NCI-H2107 treated with DMSO at 0.1 percent for 48 hours (cell line): ENCODE data around the gene MPG.

ENCODE experiments used
- DNase-seq: peaks from one replicate; lab custom pipeline; 2025; ENCODE audit not compliant: unreplicated experiment; lab: John Stamatoyannopoulos, UW

The MPG gene

DNA sequence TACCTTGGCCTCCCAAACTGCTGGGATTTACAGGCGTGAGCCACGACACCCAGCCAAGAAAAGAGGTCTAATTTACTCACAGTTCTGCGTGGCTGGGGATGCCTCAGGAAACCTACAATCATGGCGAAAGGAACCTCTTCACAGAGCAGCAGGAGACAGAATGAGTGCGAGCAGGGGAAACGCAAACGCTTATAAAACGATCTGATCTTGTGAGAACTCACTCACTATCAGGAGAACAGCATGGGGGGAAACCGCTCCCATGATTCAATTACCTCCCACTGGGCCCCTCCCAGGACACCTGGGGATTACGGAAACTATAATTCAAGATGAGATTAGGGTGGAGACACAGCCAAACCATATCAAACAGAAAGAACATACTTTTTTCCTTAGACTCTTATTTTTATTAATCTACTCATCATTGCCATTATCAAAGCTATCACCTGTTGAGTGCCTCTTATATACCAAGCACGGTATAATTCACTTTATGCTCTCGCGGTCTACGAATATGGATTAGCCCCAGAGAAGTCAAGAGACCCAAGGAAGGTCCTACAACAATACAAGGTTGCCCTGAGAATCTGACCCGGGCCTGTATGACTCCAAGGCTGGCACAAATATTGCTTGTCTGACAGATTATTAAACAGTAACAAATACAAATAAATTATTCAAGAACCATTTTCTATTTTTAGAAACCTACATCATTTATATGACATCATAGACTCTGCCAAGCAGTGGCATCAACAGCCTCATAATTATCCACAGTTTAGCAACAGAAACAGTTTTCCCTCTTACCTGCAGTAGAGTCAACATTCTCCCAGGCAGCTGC, 27.0 kb upstream of the MPG start:
- DNase-seq, result no peak

DNA sequence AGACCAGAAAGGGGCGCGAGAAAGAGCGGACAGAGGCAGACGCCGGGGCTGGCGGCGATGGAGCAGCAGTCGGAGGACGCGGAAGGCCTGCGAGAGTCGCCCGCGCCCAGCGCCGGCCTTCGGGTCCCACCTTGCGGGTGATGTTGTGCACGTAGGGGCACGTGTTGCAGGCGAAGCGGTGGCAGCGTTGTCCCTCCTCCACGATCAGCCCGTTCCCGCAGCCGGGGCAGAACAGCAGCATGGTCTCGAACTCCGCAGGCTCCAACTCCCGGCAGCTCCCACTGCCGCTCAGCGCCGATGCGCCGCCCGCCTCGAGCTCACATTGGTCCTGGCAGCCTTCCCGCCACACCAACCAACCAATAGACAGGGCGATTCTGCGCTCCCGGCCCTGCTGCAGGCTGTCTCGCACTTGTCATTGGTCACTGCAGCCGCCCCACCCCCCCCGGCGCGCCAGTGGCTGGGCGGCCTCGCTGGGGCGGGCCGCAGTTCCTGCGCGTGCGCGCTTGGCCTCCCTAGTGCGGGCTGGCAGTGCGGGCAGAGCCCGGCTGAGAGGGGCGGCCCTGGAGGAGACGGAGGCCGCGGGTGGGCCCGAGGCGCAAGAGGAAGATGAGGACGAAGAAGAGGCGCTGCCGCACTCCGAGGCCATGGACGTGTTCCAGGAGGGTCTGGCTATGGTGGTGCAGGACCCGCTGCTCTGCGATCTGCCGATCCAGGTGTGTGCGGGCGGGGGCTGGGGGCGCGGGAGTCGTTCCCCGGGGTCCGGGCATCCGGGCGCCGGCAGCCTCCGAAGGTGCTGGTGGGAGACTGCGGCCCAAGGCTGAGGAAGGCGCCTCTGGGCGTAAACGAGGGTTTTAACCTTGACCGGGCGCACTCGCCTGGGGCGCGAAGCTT, 24.4 kb upstream of the MPG start, which contains the start of the genes POLR3K and SNRNP25:
Gene POLR3K (minus strand): TSS at position 263 of the 891 bp plus-strand sequence. CDS start 22 bp downstream, at position 241.
Gene SNRNP25 (plus strand): TSS at position 483 of the 891 bp plus-strand sequence. CDS start 189 bp downstream, at position 672.
- DNase-seq, result peak; percentile 82

GRCh38 chr16:54237-54581, 23.8 kb upstream of the MPG start:
- DNase-seq, result no peak

- DNase-seq, result no peak
These were observed 22.4 kb upstream of the MPG start for GRCh38 chr16:55571-56136.

GRCh38 chr16:56231-56927, 21.6 kb upstream of the MPG start:
- no peak for DNase-seq

- no peak for DNase-seq
These were observed 20.3 kb upstream of the MPG start for GRCh38 chr16:57711-58110.

DNA sequence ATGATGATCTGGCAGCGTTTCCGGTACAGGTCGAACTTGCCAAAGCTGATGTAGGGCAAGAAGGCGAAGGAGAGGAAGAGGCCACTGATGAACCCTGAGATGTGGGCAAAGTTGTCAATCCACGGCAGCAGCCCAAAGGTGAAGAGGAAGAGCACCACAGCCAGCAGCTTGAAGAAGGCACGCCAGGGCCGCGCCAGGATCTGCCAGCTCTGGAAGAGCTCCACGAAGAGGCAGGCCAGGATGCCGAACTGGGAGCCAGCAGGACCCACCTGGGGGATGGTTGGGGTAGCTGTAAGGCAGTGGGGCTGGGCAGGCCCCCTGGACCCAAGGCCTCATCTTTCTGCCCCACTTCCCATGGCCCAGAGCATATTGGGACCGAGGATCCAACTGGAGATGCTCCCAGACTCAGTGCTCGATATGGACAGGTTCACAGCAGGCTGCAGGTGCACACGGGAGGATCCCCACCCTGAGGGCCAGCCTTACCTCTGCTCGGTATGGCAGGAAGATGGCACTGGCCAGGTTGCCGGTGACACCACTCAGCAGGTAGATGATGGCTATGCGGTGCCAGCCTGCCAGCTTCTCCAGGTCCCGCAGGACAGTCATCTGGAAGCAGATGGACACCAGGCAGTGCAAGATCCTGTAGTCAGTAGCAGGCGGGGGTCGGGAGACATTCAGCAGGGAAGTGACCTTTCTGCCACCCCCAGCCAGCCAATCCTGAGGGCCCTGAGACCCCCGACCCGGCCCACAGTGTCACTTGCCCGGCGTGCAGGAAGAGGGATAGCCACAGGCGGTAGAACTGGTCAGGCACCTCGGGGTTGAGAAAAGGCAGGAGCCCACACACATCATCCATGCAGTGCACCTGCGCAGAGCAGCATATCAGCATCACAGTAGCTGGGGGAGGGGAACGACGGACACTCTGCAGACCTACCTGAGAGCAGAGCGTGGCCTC, 19.3 kb upstream of the MPG start:
- no peak for DNase-seq

DNA sequence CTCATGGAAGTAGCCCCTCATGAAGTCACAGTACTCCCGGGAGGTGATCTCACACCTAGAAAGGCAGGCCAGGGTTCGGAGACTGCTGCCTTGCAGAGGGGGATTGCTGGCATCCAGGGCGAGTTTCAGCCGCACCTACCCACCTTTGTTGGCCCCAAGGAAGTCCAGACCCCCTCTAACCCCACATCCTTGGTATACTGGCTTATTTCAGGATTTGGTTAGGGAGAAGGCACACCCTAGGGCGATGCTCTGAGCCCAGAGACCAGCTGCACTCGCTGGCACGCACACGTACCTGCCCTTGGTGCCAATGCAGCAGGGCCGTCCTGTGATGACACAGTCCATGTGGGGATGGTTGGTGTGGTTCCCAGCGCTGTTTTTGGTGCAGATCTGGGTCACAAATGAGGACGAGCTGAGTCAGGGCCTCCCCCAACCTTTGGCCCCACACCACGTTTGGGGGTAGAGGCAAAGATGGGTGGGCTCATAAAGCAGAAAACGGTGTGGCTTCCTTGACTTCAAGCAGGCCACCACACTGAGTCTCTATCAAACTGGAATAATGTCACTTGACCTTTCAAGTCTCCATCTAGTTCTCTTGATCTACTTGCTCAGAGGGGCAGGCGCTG, 18.5 kb upstream of the MPG start:
- no peak for DNase-seq

DNA sequence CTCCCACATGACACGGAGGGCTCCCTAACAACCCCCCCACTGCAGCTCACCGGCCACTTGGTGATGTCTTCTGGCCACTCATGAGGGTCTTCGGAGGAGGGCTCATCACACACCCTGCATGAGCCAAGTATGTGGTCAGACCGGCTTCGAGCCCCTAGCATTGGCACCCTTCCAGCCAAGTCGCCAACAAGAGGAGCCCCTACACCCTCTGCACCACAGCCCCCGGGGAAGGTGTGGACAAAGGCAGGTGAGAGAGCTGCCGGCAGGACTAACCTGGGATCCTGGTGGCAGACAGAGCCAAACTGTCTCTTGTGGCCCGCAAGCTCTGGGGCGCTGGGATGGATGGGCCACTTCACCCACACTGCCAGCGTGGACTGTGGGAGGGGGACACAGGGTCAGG, 17.9 kb upstream of the MPG start:
- no peak for DNase-seq

- no peak for DNase-seq
These were observed 16.8 kb upstream of the MPG start for GRCh38 chr16:60929-61878.

- no peak for DNase-seq
These were observed 16.1 kb upstream of the MPG start for GRCh38 chr16:61879-62281.

- DNase-seq, result no peak
These were observed 15.6 kb upstream of the MPG start for GRCh38 chr16:62283-62967.

GRCh38 chr16:62968-63391, 15.0 kb upstream of the MPG start:
- DNase-seq, result no peak

GRCh38 chr16:63466-63865, 14.6 kb upstream of the MPG start:
- DNase-seq, result no peak

DNA sequence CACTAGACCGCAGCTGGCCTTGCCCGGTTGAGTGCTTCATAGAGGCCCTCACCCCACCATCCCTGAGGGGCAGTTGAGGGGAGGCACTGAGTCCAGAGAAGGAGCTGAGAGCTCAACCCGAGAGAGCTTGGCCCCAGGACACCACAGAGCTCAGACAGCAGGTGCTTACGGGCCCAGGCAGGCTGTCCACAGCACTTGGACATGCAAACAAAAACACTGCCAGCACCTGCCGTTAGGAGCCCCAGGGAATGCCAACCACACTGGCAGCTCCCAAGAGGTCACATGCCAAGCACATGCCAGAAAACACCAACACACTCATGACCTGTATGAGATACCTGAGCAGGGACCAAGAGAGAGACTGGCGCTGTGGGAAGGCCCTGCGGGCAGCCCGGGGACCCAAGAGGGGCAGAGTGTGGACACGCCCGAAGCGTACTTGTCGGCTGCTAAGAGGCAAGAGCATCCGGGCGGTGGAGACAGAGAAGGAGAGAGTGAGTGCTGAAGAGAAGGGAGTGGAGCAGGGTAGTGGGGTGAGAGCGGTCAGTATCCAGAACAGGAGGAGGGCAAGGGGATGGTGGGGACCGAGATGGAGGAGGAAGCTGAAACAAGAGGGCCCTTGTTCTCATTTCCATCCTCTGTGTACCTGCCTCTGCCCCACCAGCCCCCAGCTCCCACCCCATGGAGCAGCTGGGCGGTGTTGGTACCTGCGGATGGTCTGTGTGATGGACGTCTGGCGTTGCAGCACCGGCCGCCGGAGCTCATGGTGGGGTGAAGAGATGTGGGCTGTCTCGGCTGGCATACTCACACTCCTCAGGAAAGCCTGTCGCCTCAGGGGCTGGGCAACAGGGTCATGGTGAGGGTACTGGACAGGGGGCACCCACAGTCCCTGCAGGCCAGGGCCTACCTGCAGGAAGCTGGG, 13.8 kb upstream of the MPG start:
- DNase-seq, result peak; percentile 67

DNA sequence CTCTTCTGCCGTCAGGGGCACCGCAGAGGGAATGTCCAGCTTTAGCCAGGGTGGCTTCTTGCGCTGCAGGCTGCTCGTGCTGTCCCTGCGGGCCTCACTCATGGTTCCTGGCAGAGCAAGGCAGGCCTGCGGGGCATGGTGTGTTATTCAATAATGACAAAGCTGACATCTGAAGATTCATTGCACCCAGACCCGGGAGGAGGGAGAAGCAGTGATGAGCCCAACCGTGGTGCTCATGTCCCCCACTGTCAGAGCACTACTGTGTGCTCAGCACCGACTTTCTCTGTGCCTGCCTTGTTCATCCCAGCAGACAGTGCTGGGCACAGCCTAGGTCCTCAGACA, 13.1 kb upstream of the MPG start:
- no peak for DNase-seq

- peak; percentile 57 for DNase-seq
These were observed 12.3 kb upstream of the MPG start for GRCh38 chr16:65745-66144.
